Measurements from ENCODE around the gene RUSF1.
"Not testable (repeated sequence)": the region's sequence is repeated elsewhere in the genome, so short reads cannot be mapped to it uniquely, and the experiment has no call there.

RUSF1 gene

DNA sequence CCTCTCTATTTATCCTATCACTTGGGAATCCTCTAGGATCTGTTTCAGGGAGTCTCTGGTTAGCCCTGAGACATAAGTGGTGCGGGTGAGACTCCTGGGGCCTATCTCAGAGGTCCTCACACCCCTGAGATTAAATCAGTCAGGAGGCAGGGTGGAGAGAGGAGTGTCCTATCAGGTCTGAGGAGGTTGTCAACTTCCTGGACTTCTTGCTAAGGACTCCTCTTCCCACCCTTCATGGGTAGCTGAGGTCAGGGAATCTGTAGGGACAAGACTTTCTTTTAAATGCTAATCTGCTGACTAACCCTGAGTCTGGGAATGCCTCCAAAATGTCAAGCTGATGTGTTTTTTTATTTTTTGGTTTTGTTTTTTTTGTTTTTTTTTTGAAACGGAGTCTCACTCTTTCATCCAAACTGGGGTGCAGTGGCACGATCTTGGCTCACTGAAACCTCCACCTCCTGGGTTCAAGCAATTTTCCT lies 55.5 kb downstream of the RUSF1 start:
- no peak for DNase-seq (ENCODE audit: low read depth)

DNA sequence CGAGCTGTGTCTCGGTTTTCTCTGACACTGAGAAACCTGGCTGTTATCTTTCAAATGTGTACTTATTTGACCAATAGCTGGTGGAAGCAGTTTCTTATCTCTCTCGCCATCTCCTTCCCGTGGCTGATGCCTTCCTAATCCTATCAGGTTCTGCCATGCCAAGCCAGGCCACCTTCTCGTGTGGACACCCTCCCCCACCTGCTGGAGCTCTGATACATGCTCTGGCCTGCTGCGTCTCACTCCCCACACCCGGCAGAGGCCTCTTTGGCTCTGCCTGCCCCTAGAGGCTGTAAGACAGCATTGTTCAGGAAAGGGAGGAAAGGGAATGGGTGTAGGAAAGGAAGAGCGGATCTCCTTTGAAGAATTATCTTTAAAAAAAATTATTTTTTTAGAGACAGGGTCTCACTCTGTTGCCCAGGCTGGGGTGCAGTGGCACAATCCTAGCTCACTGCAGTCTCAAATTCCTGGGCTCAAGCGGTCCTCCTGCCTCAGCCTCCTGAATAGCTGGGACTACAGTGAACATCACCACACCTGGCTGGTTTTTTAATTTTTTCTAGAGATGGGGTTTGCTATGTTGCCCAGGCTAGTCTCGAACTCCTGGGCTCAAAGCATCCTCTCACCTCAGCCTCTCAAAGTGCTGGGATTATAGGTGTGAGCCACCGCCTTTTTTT lies 56.4 kb downstream of the RUSF1 start:
- no peak for DNase-seq (ENCODE audit: low read depth)

DNA sequence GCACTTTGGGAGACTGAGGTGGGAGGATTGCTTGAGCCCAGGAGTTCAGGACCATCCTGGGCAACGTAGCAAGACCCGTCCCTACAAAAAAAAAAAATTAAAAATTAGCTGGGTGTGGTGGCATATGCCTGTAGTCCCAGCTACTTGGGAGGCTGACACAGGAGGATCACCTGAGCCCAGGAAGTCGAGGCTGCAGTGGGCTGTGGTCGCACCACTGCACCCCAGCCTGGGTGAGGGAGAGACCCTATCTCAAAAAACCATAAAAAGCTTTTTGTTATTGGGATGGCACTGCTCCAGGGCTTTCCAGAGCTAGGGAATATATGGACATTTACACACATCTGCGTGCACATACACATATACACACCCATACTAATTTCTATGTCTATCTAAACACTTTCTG lies 57.0 kb downstream of the RUSF1 start:
- no peak for DNase-seq (ENCODE audit: low read depth)

DNA sequence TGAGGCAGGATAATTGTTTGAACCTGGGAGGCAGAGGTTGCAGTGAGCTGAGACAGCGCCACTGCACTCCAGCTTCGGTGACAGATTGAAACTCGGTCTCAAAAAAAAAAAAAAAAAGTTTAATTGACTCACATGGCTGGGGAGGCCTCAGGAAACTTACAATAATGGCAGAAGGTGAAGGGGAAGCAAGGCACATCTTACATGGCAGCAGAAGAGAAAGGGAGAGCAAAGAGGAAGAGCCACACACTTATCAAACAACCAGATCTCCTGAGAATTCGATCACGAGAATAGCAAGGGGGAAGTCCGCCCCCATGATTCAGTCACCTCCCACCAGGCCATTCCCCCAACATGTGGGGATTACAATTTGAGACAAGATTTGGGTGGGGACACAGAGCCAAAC lies 62.3 kb downstream of the RUSF1 start:
- not testable (repeated sequence) for DNase-seq (ENCODE audit: low read depth)

DNA sequence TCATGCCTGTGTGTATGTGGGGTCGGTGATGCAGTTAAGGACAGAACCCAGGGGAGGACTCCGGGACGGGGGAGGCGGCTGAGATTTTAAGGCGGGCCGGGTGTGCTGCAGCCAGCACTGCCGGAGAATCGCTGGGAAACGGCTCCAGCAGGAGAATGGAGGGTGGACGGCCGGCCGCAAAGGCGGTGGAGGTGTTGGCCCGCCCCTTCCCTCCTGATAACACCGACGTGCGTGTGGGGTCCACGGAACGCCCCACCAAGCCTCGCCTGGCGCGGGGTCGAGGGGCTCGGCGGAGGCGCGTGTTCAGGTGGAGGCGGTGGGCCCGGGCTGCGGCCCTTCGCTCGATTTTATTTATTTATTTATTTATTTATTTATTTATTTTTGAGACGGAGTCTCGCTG lies 66.2 kb downstream of the RUSF1 start:
- DNase-seq (ENCODE audit: low read depth) = no peak

DNA sequence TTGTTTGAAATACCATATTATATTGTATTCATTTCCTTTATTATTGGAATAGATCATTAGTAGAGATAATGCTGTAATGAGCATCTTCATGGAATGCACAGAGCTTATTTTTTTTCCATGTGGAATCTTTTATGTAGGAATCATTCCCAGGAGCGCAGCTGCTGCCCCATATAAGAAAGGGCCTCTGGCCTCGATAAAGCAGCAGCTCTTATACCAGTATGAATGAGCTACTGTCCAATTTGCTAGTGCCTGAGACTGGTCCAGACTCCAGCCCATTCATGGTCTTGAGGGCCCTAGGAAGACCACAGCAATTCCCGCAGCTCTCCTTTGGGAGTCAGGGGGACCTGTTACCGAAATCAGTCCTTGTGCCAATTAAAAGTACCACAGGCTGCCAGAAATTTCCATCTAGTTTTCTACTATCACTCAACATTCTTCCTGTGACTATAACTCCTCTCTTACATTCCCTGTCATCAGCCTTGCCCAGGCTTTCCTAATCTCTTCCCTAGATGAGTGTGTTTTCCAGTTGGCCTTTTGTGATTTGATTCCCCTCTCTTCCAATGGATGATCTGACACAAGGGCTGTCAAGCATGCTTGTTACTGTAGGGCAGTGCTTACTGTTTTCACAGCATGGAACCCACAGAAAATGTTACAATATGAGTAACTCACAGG lies 67.5 kb downstream of the RUSF1 start:
- DNase-seq (ENCODE audit: low read depth) = no peak

DNA sequence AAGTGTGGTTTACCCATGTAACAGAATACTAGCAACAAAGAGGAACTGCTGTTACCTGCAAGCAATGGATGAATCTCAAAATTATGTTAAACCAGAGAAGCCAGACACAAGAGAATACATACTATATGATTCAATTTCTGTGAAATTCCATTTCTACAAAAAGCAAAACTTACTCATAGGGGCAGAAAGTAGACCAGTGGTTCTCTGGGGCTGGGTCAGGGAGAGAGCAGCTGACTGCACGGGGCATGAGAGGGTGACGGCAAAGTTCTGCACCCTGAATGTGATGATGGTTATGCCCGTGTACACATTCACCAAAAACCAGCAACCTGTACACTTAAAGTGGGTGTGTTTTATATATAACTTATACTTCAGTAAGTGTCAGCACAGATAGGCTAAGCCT lies 68.7 kb downstream of the RUSF1 start:
- no peak for DNase-seq (ENCODE audit: low read depth)
